H1 (cell line): ENCODE results near the gene NABP2. TPM values are rescaled to one million over a fixed set of nuclear protein-coding genes. Genes with fewer than 3 reads are reported as not detected.

ENCODE experiments used
- CTBP2 ChIP-seq: IDR thresholded peaks from 2 replicates; pipeline ENCODE4 v1.7.0; 2011; ENCODE audit warnings: borderline replicate concordance, mild to moderate bottlenecking, moderate library complexity, mixed read lengths, low read length; ENCODE audit not compliant: insufficient read depth, insufficient read length
- RFX5 ChIP-seq: IDR thresholded peaks from 2 replicates; pipeline ENCODE4 v1.6.1; 2011; ENCODE audit warnings: low read depth, low read length, improper control_type of control experiment, borderline replicate concordance
- SIN3A ChIP-seq, 2 experiments: IDR thresholded peaks in 1 of 2; conservative IDR thresholded peaks in 1 of 2; 2 replicates each; pipeline ENCODE4 v1.6.1; 2011 to 2012; ENCODE audit warnings: low read length in 2 of 2, improper control_type of control experiment in 1 of 2, low read depth in 1 of 2, mild to moderate bottlenecking in 1 of 2
- SIRT6 ChIP-seq: IDR thresholded peaks from one replicate; pipeline ENCODE4 v1.7.1; 2012; ENCODE audit warnings: low read length, inconsistent platforms
- TBP ChIP-seq: IDR thresholded peaks from 2 replicates; pipeline ENCODE4 v1.6.1; 2011; ENCODE audit warnings: low read depth, low read length, improper control_type of control experiment
- TEAD4 ChIP-seq: IDR thresholded peaks from 2 replicates; pipeline ENCODE4 v1.6.1; 2012; ENCODE audit warnings: low read depth, low read length, inconsistent platforms, mixed read lengths
- polyA plus RNA-seq, 7 experiments: library from polyadenylated mRNA; depleted of rRNA in 3 of 7; stranded (reverse) in 5 of 7; unstranded in 2 of 7; fragments of >200 nt in 5 of 7; fragments of 200-250 nt in 2 of 7; gene quantifications; 1 replicate in 5 of 7; 2 replicates in 1 of 7; 4 replicates in 1 of 7; pipeline versions ENCODE4 v1.2.1 to v1.2.3, GENCODE V29; 2011 to 2013; ENCODE audit warnings: missing spikeins in 2 of 7, mixed read lengths in 2 of 7
- total RNA-seq: library from RNA; stranded (reverse); fragmentation: NEBNext Ultra II Directional; extraction: Animal tissue kit (Norgen Biotek cat#: 25700); gene quantifications from 2 replicates; pipeline ENCODE4 v1.2.1, GENCODE V29; 2021

Gene NABP2
- total and polyA plus RNA-seq, 2 of the 8 experiments (the other 6 are each of a cell fraction or from before 2014, with no cell fraction given), result 58.1 to 67.5 TPM

DNA sequence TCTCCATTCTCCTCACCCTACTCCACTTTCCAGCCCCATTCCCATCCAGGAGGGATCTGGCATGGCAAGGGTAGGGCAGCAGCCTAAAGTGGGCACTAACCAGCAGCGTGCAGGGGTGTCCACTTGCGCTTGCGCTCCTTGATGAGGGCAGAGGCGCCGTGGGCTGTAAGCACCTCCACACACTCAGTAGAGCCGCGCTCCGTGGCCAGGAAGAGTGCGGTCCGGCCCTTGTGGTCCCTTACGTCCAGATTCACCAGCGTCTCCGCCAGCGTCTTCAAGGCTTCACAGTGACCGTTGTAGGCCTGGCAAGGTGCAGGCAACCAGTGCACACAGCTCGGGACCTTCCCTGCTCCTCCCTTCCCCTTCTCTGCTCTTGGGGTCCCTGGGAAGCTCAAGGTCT is 23.8 kb downstream of the NABP2 start (continued):
- TF ChIP-seq CTBP2, result no peak
- no peak for TF ChIP-seq TBP
- no peak for TF ChIP-seq SIN3A (conservative IDR thresholded peaks at IDR 0.05 in 1 of 2, IDR thresholded peaks at IDR 0.05 in 1 of 2; ENCODE audit: low read depth in 1 of 2, low read length in 2 of 2)
- no peak for TF ChIP-seq RFX5
- no peak for TF ChIP-seq SIRT6
- TF ChIP-seq TEAD4, result no peak
